ENCODE results near the gene EPM2A.

The EPM2A gene

GRCh38 chr6:145647602-145648001 is 87.7 kb downstream of the EPM2A start:
- H3K9ac ChIP-seq (ENCODE audit: low read length) = no peak overlapping the region
- TF ChIP-seq, protein P1, sequence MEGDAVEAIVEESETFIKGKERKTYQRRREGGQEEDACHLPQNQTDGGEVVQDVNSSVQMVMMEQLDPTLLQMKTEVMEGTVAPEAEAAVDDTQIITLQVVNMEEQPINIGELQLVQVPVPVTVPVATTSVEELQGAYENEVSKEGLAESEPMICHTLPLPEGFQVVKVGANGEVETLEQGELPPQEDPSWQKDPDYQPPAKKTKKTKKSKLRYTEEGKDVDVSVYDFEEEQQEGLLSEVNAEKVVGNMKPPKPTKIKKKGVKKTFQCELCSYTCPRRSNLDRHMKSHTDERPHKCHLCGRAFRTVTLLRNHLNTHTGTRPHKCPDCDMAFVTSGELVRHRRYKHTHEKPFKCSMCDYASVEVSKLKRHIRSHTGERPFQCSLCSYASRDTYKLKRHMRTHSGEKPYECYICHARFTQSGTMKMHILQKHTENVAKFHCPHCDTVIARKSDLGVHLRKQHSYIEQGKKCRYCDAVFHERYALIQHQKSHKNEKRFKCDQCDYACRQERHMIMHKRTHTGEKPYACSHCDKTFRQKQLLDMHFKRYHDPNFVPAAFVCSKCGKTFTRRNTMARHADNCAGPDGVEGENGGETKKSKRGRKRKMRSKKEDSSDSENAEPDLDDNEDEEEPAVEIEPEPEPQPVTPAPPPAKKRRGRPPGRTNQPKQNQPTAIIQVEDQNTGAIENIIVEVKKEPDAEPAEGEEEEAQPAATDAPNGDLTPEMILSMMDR (IDR thresholded peaks at IDR 0.05; ENCODE audit: insufficient read depth, low read length, poor library complexity, severe bottlenecking) = no peak
- no peak for TF ChIP-seq EZH2phosphoT487 (conservative IDR thresholded peaks at IDR 0.05; ENCODE audit: low read length)
- H3K9me2 ChIP-seq (replicated peaks; ENCODE audit: insufficient read depth, low read length) = no peaks in the 10 kb centered on the region
- no peaks in the 10 kb centered on the region for H3K9me3 ChIP-seq (ENCODE audit: insufficient read depth, low read length)
- no peak overlapping the region for H3K27ac ChIP-seq (ENCODE audit: low read depth, low read length)
- H3K4me2 ChIP-seq (ENCODE audit: low read depth, low read length, poor library complexity, severe bottlenecking) = no peak overlapping the region
- no peak overlapping the region for H2AFZ ChIP-seq (ENCODE audit: low read depth, low read length, severe bottlenecking)
- no peaks in the 10 kb centered on the region for H3K36me3 ChIP-seq (ENCODE audit: low read length)
- H3F3A ChIP-seq (ENCODE audit: insufficient read depth) = no peaks in the 10 kb centered on the region
- H3K27me3 ChIP-seq (ENCODE audit: low read length) = no peaks in the 10 kb centered on the region
- H3K4me3 ChIP-seq (ENCODE audit: insufficient read depth, low read length, poor library complexity, severe bottlenecking) = no peak overlapping the region
- H4K20me1 ChIP-seq (ENCODE audit: low read depth, low read length) = no peaks in the 10 kb centered on the region
- H3K79me2 ChIP-seq (ENCODE audit: insufficient read depth, low read length) = no peaks in the 10 kb centered on the region

GRCh38 chr6:145643760-145644159 is 91.6 kb downstream of the EPM2A start:
- Histone ChIP-seq H2AFZ (ENCODE audit: low read depth, low read length, severe bottlenecking) (no peak overlapping the region), H3F3A (ENCODE audit: insufficient read depth) (no peaks in the 10 kb centered on the region), H3K9me3 (ENCODE audit: insufficient read depth, low read length) (no peaks in the 10 kb centered on the region), H3K9ac (ENCODE audit: low read length) (no peak overlapping the region), H3K4me3 (ENCODE audit: insufficient read depth, low read length, poor library complexity, severe bottlenecking) (no peak overlapping the region), H3K27ac (ENCODE audit: low read depth, low read length) (no peak overlapping the region), H3K4me2 (ENCODE audit: low read depth, low read length, poor library complexity, severe bottlenecking) (no peak overlapping the region), H3K27me3 (ENCODE audit: low read length) (no peaks in the 10 kb centered on the region), H3K9me2 (replicated peaks; ENCODE audit: insufficient read depth, low read length) (no peaks in the 10 kb centered on the region), H4K20me1 (ENCODE audit: low read depth, low read length) (no peaks in the 10 kb centered on the region), H3K36me3 (ENCODE audit: low read length) (no peaks in the 10 kb centered on the region), H3K79me2 (ENCODE audit: insufficient read depth, low read length) (no peaks in the 10 kb centered on the region)
- TF ChIP-seq EZH2phosphoT487 (conservative IDR thresholded peaks at IDR 0.05; ENCODE audit: low read length) = no peak
- TF ChIP-seq, protein P1 (IDR thresholded peaks at IDR 0.05; ENCODE audit: insufficient read depth, low read length, poor library complexity, severe bottlenecking) = no peak

- no peaks in the 10 kb centered on the region for H3K9me2 ChIP-seq (replicated peaks; ENCODE audit: insufficient read depth, low read length)
- no peaks in the 10 kb centered on the region for H3F3A ChIP-seq (ENCODE audit: insufficient read depth)
- no peaks in the 10 kb centered on the region for H3K79me2 ChIP-seq (ENCODE audit: insufficient read depth, low read length)
- TF ChIP-seq, protein P1 (IDR thresholded peaks at IDR 0.05; ENCODE audit: insufficient read depth, low read length, poor library complexity, severe bottlenecking) = peak; percentile 83
- TF ChIP-seq EZH2phosphoT487 (conservative IDR thresholded peaks at IDR 0.05; ENCODE audit: low read length) = no peak
- no peaks in the 10 kb centered on the region for H3K9me3 ChIP-seq (ENCODE audit: insufficient read depth, low read length)
- no peak overlapping the region for H3K27ac ChIP-seq (ENCODE audit: low read depth, low read length)
- no peak overlapping the region for H3K4me2 ChIP-seq (ENCODE audit: low read depth, low read length, poor library complexity, severe bottlenecking)
- no peaks in the 10 kb centered on the region for H4K20me1 ChIP-seq (ENCODE audit: low read depth, low read length)
- H3K4me3 ChIP-seq (ENCODE audit: insufficient read depth, low read length, poor library complexity, severe bottlenecking) = no peak overlapping the region
- H3K27me3 ChIP-seq (ENCODE audit: low read length) = no peaks in the 10 kb centered on the region
- H2AFZ ChIP-seq (ENCODE audit: low read depth, low read length, severe bottlenecking) = no peak overlapping the region
- H3K36me3 ChIP-seq (ENCODE audit: low read length) = no peaks in the 10 kb centered on the region
- H3K9ac ChIP-seq (ENCODE audit: low read length) = no peak overlapping the region
These were observed 101.2 kb downstream of the EPM2A start for GRCh38 chr6:145633981-145634627.
